GM19035 (cell line): Measurements from ENCODE around the gene DGKB.

Experiments
- ATAC-seq: cut with Tn5 transposase; IDR thresholded peaks from one replicate; pipeline ENCODE4 v1.9.1; 2021; ENCODE audit not compliant: unreplicated experiment

DGKB gene

DNA sequence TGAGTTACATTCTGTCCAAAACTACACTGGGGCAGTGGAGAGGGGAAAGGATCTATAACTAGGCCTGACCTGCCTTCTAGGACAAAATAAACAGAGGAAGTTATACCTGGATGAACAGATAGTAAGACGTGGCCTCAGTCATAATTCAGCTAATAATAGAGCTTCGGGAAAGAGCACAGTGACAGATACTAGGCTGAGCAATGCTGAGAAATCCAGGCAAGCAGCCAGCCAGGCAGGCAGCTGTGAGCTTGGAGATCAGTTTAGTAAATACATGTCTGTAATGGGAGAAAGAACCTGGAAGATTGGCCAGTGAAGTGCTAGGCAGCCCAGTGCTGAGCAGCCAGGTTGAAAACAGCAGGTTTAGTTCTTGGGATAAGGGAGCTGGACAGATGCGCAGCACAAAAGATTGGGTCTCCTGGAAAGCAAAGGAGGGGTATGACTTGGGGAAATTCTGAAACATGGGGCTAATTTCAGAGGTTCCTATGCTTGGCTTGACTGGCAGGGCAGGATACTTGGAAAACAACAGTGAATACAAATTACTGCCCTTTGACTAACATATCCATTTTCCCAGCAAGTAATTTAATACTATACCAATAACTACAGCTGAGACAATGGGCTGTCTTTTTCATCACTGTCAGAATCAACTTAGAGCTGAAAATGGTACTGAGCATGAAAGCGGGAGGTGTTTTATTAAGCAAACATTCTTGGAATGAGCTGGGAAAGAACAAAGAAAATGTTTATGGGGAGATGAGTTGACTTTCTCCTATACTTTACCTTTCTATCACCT lies 140.8 kb downstream of the DGKB start:
- ATAC-seq = no peak

DNA sequence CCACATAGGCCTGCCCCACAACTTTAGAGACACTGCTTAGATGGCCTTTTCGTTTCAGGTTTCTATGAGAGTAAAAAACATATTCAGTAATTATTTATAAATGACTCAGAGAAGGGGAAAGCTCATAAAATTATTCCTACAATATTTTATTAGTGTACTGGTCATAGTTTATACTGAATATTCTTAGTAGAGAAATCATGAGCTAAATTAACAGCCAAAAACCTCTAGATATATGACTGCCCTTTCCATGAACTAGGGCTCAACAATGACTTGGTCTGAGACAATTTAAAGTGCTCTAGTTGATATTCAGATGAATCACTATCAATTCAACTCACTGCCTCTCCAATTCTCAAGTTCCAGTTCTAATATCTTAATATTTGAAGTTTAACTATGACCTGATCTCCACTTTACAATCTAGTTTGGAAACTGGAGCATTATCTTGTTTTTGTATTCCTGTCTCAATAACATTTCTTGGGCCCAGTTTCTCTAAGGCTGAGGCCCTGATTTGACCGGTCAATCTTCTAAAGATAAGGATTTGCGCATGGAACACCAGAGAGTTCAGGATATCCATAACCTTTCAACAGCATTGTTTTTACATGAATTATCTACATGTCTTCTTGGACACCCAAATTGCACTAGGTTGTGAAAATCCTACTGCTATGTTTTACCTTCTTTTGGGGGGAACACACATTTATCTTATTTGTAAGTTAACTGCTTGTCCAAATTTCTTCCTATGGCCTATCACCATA lies 141.6 kb downstream of the DGKB start:
- no peak for ATAC-seq

DNA sequence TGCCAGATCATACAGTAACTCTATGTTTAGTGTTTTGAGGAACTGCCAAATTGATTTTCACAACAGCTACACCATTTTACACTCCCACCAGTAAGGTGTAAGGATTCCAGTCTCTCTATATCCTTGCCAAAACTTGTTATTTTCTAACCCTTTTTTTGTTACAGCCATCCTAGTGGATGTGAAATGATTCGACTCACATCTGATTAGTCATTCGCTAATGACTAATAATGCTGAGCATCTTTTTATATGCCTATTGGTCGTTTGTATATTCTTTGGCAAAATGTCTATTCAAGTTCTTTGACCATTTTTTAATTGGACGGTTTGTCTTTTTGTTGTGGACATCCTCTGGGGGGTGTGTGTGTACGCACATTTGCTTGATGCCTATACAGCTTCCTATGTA lies 142.8 kb downstream of the DGKB start:
- no peak for ATAC-seq

DNA sequence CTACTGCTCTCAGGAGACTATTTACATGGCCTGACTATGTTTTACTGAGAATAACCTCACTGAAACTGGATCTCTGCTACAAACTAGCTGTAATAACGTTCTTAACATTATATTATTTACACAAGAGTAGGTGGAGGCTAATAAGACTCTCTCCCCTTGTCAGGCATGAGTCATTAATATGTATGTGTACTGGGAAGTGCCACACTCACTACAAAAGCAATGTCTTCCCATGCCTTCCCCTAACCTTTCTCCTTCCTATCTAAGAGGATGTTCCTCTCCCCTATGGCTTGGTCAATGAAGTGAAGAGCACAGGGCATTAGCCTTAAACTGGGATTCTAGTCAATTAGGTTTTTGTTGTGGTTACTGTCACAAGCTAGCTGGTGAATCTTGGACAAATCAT lies 147.9 kb downstream of the DGKB start:
- no peak for ATAC-seq

DNA sequence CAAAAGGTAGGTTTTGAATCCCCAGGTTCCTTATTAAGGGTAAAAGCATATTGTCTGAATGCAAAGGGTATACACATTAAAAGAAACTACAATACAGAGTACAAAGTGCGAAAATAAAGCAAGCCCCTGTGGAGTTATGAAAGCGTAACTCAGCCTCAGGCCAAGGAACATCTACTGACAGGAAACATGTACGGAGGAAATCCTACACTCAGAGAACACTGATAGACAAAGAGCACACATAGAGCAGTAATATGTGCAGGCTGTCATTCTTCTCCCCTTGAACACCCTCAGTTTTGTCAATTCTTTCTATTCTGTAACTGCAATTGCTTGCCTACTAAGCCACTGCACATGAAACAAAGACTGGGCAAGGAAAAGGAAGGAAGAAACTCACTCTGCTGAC lies 150.2 kb downstream of the DGKB start:
- no peak for ATAC-seq

DNA sequence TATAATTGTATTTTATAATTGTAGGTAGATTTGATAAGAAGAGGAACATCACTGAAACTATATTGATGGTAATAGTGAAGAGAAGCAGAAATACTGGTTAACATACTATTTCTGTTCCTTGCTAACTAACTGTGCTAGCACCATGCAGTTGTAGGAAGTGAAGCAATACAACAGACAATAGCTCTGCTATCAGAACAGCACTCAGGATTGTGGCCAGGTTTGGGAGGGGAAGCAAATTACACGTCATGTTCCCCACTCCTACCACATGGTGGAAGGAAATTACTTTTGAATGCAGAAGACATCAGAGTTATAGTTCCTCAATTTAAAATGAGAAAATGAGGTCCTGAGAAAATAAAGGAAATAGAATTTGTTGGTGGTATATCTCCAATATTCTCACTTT lies 151.1 kb downstream of the DGKB start:
- no peak for ATAC-seq

DNA sequence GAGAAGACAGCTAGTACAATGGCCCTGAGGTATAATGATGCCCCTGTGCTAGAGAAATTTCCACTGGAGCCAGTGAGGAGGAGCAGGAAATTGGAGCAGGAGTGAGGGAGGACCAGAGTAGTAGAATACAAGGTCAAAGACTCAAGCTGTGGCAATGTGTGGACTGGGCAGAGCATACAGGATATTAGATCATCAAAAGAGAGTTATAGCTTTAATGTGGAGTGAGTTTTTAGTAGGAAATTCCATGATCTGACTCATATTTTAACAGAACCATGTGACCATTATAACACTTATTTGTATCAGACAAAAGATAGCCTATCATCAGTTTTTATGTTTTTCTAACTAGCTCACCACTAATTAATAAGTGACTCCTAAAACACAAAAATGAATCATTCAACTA lies 154.1 kb downstream of the DGKB start:
- no peak for ATAC-seq

DNA sequence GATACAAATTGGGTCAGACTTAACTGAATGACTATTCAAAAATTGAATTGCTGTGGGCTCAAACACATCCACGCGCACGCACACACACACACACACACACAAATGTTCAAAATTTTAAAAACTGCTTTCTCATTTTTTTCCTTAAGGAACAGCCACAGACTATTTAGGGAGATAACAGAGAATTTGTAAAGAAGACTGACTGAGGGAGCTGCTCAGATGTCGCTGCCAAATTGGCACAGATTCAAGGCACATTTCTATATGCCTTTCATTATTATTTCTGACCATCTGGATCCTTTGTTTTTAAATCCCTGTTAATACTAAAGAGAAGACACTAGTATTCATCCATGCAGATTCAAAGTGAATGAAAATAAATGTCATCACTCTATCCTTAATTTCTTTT lies 154.8 kb downstream of the DGKB start:
- no peak for ATAC-seq

DNA sequence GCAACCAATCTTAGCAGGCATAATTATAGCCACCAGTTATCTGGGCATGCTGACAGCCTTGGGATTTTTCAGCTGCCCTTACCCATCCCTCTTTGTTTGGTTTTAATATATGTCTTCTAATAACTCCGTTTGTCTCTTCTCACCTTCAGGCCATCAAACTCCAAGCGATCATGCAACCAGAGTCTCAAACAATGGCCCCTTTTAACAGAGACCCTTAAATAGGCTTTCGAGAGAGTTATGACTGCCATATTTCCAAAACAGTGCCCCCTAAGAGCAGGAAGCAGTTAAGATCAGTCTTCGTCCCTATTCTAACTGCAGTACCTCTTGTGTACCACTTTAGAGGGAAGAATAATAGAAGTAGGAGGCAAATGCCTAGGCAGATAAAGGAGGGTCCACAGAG lies 157.5 kb downstream of the DGKB start:
- no peak for ATAC-seq

DNA sequence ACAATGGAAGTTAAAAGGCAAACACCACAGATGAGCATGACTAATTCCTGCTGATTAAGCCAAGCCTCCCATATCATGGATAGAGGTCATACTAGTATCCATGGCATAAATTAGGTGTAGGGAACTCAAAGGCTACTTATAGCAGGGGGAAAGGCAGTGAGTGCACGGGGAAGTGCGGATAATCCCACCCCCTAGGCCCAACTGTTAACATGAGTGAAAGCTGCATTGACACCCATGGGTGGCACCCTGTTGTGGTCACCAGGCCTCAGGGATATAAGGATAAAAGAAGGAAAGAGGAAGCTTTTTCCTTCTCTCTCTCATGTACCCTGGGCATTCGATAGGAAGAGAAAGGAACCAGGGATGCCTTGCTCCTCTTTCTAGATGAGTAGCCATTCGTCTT lies 161.9 kb downstream of the DGKB start:
- ATAC-seq = no peak

DNA sequence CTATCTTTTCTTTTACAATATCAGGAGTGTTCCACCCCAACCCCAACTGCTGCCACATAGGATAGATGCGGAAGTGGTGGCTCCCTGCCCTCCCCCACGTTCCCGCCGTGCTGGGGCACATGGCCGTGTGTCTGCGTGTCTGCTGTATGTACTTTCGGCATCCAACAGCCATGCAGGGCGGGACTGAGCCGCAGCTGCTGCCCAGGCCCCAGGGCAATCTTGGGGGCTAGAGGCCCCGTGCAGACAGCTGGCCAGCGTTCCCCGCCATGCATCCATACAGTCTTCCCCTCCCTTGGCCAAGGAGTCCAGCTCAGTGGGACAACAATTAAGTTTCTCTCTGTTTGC lies 162.7 kb downstream of the DGKB start:
- no peak for ATAC-seq

DNA sequence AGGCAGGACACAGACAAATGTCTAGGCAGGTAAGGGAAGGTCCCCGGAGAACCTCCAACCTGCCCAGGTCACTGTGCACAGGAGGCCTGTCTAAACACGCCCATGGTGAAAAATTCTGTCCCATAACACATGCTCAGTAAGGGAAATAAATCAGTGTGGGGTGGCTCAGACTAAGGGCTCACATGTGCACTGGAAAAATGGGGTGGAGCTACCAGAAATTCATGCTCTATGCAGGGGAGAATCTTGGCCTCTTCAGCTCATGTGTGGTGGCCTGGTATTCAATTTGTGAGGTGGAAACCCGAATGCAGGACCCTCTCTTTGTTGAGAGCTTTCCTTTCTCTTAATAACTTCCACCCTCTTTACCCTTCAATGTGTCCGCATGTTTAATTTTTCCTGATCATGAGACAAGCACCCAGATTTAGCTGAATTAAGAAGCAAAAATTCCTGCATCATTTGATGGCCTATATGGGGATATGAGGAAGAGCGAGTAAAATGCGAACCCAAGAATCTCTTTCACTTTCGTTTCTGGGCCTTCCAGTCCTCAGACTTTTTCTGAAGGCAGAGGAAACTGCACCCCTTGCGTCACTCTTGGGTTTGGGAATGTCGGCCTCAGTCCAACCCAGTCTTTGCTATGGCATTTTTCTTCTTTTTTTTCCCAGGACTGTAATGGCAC lies 163.2 kb downstream of the DGKB start:
- no peak for ATAC-seq

DNA sequence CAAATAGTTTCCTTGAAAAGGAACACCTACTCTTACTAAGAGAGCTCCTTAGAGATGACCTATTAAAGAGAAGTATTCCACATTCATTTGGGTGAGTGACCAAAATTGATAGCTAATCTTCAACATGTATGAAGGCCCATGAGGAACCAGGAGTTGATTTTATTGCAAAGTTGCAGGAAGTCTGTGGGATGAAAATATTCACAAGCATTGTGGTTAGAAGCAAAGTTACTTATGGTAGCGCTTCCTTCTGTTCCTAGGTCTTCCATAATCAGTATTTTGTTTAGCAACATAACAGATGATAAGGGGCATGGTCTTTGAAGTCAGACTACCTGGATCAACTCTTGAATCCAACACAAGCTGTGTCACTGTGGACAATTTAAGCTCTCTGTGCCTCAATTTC lies 164.5 kb downstream of the DGKB start:
- no peak for ATAC-seq

DNA sequence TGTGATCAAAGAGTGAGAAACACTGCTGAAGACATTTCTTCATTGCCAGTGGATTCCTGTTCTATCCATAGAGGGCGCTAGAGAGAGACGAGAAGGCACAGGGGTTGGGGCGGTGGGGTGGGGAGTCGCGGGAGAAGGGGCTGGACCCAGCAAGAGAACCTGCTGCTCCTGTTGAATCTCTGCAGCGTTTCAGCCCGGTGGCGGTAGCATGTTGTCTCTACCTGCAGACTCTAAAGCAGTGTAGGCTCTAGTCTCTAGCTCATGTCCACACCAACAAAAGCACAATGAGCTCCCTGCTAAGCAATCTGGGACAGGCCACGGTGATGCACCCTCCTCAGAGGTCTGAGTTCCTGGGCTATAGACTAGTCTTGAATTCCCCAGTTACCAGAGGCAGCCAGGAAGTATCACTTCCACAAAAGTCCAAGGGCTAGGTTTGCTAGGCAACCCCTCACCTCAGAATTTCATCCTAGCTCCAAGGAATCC lies 167.7 kb downstream of the DGKB start:
- ATAC-seq = no peak

DNA sequence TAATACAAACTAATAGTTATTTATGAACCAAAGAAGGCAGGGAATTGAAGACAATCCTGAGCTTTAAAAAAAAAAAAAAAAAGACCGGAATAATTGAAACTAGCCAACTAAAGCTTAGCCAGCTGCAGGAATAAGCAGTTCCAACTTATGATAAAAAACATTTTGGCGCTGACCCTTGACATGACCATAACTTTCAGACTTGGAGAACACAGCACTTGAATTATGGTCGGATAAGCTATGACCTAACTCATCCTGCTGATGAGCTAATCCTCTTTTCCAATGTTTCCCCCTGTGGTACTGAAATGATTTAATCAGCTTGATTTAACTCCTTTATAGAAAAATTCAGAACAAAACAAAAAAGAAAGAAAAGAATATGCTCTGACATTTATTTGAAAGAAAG lies 181.8 kb downstream of the DGKB start:
- no peak for ATAC-seq

DNA sequence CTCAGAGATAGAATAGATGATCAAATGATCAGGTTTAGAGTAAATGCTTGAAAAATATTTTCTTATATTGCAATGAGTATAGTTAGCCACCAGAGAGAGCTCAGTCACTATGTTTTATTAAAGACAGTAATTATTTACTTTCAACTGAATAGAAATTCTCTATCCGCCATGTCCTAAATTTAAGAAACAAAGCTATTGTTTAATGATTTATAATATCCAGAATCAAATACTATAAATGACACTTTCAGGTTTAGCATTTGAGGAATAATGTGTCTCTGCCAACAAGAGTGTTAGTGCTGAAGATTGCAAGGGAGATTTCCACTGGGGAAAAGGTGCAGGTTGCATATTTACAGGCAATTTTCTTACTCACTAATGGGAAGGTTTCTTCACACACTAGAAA lies 184.7 kb downstream of the DGKB start:
- ATAC-seq = no peak

DNA sequence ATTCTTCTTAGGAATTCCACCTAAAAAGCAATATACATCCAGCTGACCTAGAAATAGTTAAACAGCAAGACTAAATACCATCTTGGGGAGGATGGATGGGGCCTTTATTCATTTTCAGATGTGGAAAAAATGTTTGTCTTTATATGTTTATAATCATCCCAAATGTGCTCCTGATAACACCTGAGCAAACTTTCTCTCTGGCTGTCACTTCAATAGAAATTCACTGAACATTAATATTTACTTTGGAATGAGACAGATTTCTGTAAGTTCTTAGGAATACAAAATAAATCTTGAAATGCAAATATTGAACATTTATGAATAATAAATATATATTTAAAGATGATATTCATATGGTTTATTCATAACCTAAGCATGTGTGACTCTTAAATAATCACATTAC lies 185.4 kb downstream of the DGKB start:
- no peak for ATAC-seq

DNA sequence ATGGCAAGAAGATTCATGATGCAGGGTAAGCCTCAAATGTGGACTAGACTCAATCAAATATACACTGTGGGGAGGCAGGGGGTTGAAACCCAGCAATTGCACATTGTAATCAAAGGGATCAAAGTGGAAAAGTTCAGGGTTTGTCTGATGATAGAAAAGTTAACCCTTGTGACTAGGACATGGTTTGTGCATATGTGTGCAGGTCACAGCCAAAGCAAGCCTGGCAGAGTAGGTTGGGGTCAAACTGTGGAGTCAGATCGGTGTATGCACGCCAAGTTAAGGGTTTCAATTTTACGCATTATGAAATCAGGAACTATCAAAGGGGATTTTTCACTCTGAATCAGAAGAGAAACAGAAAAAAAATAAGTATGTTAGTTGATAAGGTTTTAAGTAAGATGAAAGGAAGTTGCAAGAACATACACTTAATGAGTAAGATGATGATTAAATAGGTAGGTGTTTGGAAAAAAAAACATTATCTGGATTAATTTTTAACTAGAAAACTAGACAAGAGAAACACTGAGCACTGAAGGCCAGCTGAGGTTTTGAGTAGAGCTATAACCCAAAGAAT lies 188.3 kb downstream of the DGKB start:
- ATAC-seq = peak; percentile 98

DNA sequence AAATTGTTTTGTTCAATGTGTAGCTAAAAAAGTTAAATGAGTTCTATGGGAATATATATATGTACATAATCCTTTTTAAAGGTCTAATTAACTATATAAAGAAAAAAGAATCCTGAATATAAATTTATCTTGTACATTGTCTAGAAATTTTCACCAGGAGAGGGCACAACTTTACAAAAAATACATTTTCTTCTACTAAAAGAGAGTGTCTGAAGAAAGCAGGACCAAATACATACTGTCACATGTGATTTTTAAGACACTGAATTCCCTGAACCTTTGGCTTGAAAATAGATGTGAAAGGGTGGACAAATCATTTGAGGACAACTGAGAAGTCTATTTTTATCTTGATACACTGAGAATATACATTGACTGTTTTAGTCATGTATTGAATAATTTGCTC lies 204.3 kb downstream of the DGKB start:
- no peak for ATAC-seq

DNA sequence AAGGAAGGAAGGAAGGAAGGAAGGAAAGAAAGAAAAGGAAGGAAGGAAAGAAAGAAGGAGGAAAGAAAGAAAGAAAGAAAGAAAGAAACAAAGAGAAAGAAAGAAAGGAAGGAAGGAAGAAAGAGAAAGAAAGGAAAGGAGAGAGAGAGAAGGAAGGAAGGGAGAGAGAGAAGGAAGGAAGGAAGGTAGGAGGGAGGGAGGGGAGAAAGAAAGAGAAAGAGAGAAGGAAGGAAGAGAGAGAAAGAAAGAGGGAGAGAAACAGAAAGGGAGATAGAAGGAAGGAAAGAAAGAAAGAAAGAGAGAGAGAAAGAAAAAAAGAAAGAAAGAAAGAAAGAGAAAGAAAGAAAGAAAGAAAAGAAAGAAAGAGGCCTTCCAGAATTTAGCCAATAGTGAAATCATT lies 204.9 kb downstream of the DGKB start:
- ATAC-seq = no peak

DNA sequence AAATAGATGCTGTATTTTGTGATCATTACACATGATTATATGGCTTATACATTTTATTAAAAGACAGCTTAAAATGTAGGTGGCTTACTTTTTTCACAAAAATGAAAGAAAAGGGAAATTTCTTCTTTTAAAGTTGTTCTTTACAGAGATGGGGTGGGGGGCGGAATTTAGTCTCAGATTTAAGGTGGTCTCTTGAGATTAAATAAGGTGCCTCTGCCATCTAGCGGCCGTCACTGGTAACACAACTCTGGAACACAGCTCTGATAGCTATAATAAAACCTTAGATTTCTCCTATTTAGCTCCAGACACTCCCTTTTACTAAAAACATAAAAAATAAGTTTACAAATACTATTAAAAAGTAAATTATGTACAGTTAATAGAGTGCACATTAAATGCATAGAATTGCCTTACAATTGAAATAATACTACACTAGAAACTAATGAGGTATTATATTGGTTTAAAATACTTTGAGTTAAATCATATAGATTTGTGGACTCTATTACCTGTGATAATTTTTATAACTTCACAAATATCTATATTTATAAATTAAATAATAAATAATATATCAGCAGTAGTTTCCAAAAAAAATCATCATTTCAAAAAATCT lies 210.9 kb downstream of the DGKB start:
- no peak for ATAC-seq
